GM23248 (cell line): ENCODE measurements around the gene RAB6A.

ENCODE experiments used
- EZH2 ChIP-seq: fragments of 200-600 bp; sonication (generic); IDR thresholded peaks from 2 replicates; pipeline ENCODE4 v1.6.1; 2018; ENCODE audit warnings: antibody characterized with exemption, mild to moderate bottlenecking; ENCODE audit not compliant: insufficient read depth, poor library complexity, severe bottlenecking
- EZH2phosphoT487 ChIP-seq: fragments of 200-600 bp; sonication (generic); IDR thresholded peaks from 2 replicates; pipeline ENCODE4 v1.6.1; 2018; ENCODE audit warnings: antibody characterized with exemption, moderate library complexity, mild to moderate bottlenecking, low read depth; ENCODE audit not compliant: insufficient read depth

- no peak for TF ChIP-seq EZH2
- TF ChIP-seq EZH2phosphoT487 = no peak
These were observed 100.9 kb downstream of the RAB6A start for GRCh38 chr11:73659961-73660360.
